Measurements from ENCODE around the gene ADAP2. TPM values are rescaled to one million over a fixed set of nuclear protein-coding genes. Genes with fewer than 3 reads are reported as not detected.

The ADAP2 gene
- total and polyA plus RNA-seq, 2 experiments from 2014 or later = 0.94 TPM

DNA sequence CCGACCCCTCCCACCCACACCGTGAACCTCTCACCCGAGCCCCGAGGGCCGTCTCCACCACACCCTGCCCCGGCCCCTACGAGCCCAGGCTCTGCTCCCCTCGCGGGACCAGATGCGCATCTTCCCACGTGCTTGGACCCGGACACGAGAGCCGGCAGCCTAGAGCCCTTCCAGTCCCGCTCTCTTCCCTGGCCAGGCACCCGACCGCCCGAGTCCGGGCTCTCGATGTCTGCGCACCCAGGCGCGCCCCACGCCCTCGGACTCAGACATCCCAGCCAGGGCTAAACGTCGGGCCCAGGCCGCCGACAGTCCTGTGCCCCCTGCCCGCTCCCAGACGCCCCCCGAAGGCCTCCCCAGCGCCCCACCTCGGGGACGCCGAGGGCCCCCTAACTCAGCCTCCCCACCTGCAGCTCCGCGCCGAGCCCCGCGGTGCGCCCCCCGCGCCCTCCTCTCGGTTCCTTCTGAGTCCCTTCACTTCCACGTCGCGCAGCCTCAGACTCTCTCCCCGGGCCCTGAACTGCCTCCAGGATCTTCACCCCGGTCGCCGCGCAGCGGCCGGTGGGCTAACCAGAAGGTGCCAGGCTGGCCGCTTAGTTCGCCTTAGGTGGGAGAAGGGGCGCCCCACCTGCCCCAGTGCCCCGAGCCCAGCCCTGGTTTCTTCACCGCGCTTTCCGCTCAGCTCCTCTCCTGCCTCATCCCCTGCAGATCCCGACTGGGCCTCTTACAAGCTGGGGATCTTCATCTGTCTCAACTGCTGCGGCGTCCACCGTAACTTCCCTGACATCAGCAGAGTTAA is 688 bp downstream of the ADAP2 start:
- Histone ChIP-seq H3F3A (replicated peaks; ENCODE audit: low read depth) (no peaks in the 10 kb centered on the region; the same call in 1 of the 2 replicates), H3K9me2 (ENCODE audit: insufficient read depth) (0 out of 2 replicates have a peak, but pooled peaks cover 2% of the 10 kb centered on the region), H3K27me3 (ENCODE audit: insufficient read depth) (peaks cover 46% of the 10 kb centered on the region), H2AFZ (peak overlapping the region; percentile 98), H3K4me2 (peak overlapping the region; percentile 93), H3K27ac (ENCODE audit: low read depth) (no peak overlapping the region), H3K4me3 (peak overlapping the region; percentile 75), H3K4me1 (ENCODE audit: insufficient read depth) (peaks cover 10% of the 10 kb centered on the region; the same call in 1 of the 2 replicates), H3K36me3 (ENCODE audit: insufficient read depth) (no peaks in the 10 kb centered on the region), H4K20me1 (replicated peaks; ENCODE audit: insufficient read depth) (no peaks in the 10 kb centered on the region), H3K79me2 (replicated peaks; ENCODE audit: insufficient read depth) (no peaks in the 10 kb centered on the region)
- ATAC-seq (peak; percentile 60), DNase-seq (ENCODE audit: low spot score) (peak; percentile 66)
- H3K9me3 Mint-ChIP-seq = no peaks in the 10 kb centered on the region; the same call in 2 of the 3 replicates
- no peak overlapping the region for H3K27ac Mint-ChIP-seq
- peaks cover 18% of the 10 kb centered on the region for H3K4me1 Mint-ChIP-seq
- H3K4me3 Mint-ChIP-seq = peak overlapping the region; percentile 67
- TF ChIP-seq ZNF114 (CRISPR knock-in tag; IDR thresholded peaks at IDR 0.05) = no peak
- TF ChIP-seq JUNB (IDR thresholded peaks at IDR 0.05; ENCODE audit: unreplicated experiment) = no peak
- TF ChIP-seq, protein P1, sequence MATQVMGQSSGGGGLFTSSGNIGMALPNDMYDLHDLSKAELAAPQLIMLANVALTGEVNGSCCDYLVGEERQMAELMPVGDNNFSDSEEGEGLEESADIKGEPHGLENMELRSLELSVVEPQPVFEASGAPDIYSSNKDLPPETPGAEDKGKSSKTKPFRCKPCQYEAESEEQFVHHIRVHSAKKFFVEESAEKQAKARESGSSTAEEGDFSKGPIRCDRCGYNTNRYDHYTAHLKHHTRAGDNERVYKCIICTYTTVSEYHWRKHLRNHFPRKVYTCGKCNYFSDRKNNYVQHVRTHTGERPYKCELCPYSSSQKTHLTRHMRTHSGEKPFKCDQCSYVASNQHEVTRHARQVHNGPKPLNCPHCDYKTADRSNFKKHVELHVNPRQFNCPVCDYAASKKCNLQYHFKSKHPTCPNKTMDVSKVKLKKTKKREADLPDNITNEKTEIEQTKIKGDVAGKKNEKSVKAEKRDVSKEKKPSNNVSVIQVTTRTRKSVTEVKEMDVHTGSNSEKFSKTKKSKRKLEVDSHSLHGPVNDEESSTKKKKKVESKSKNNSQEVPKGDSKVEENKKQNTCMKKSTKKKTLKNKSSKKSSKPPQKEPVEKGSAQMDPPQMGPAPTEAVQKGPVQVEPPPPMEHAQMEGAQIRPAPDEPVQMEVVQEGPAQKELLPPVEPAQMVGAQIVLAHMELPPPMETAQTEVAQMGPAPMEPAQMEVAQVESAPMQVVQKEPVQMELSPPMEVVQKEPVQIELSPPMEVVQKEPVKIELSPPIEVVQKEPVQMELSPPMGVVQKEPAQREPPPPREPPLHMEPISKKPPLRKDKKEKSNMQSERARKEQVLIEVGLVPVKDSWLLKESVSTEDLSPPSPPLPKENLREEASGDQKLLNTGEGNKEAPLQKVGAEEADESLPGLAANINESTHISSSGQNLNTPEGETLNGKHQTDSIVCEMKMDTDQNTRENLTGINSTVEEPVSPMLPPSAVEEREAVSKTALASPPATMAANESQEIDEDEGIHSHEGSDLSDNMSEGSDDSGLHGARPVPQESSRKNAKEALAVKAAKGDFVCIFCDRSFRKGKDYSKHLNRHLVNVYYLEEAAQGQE (IDR thresholded peaks at IDR 0.05; ENCODE audit: unreplicated experiment) = no peak
- TF ChIP-seq EZH2 (IDR thresholded peaks at IDR 0.05; ENCODE audit: low read depth, unreplicated experiment) = peak; percentile 86
- TF ChIP-seq, protein P2, sequence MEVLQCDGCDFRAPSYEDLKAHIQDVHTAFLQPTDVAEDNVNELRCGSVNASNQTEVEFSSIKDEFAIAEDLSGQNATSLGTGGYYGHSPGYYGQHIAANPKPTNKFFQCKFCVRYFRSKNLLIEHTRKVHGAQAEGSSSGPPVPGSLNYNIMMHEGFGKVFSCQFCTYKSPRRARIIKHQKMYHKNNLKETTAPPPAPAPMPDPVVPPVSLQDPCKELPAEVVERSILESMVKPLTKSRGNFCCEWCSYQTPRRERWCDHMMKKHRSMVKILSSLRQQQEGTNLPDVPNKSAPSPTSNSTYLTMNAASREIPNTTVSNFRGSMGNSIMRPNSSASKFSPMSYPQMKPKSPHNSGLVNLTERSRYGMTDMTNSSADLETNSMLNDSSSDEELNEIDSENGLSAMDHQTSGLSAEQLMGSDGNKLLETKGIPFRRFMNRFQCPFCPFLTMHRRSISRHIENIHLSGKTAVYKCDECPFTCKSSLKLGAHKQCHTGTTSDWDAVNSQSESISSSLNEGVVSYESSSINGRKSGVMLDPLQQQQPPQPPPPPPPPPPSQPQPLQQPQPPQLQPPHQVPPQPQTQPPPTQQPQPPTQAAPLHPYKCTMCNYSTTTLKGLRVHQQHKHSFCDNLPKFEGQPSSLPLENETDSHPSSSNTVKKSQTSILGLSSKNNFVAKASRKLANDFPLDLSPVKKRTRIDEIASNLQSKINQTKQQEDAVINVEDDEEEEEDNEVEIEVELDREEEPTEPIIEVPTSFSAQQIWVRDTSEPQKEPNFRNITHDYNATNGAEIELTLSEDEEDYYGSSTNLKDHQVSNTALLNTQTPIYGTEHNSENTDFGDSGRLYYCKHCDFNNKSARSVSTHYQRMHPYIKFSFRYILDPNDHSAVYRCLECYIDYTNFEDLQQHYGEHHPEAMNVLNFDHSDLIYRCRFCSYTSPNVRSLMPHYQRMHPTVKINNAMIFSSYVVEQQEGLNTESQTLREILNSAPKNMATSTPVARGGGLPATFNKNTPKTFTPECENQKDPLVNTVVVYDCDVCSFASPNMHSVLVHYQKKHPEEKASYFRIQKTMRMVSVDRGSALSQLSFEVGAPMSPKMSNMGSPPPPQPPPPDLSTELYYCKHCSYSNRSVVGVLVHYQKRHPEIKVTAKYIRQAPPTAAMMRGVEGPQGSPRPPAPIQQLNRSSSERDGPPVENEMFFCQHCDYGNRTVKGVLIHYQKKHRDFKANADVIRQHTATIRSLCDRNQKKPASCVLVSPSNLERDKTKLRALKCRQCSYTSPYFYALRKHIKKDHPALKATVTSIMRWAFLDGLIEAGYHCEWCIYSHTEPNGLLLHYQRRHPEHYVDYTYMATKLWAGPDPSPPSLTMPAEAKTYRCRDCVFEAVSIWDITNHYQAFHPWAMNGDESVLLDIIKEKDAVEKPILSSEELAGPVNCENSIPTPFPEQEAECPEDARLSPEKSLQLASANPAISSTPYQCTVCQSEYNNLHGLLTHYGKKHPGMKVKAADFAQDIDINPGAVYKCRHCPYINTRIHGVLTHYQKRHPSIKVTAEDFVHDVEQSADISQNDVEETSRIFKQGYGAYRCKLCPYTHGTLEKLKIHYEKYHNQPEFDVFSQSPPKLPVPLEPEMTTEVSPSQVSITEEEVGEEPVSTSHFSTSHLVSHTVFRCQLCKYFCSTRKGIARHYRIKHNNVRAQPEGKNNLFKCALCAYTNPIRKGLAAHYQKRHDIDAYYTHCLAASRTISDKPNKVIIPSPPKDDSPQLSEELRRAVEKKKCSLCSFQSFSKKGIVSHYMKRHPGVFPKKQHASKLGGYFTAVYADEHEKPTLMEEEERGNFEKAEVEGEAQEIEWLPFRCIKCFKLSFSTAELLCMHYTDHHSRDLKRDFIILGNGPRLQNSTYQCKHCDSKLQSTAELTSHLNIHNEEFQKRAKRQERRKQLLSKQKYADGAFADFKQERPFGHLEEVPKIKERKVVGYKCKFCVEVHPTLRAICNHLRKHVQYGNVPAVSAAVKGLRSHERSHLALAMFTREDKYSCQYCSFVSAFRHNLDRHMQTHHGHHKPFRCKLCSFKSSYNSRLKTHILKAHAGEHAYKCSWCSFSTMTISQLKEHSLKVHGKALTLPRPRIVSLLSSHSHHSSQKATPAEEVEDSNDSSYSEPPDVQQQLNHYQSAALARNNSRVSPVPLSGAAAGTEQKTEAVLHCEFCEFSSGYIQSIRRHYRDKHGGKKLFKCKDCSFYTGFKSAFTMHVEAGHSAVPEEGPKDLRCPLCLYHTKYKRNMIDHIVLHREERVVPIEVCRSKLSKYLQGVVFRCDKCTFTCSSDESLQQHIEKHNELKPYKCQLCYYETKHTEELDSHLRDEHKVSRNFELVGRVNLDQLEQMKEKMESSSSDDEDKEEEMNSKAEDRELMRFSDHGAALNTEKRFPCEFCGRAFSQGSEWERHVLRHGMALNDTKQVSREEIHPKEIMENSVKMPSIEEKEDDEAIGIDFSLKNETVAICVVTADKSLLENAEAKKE (CRISPR knock-in tag; IDR thresholded peaks at IDR 0.05) = no peak
- peaks cover 47% of the 10 kb centered on the region for H3K27me3 Mint-ChIP-seq (ENCODE audit: insufficient read depth, low read depth, poor library complexity)
- H3K36me3 Mint-ChIP-seq (ENCODE audit: low read depth) = no peaks in the 10 kb centered on the region

All from GM23338 (cell line).